Activated CD8-positive, alpha-beta T cell treated with anti-CD3 and anti-CD28 coated beads, Interleukin-2, amount 10 ng/mL, durations not matched to agents 7 days and 5 days (primary cell): ENCODE data around the gene PLXNA4. TPM values are rescaled to one million over a fixed set of nuclear protein-coding genes. Genes with fewer than 3 reads are reported as not detected.

Source experiments
- ATAC-seq: fragments of 150-1000 bp; cut with Tn5 transposase; one replicate; pipeline ENCODE4 v1.10.0; 2021; ENCODE audit warnings: moderate library complexity
- CTCF ChIA-PET: fragments of 350-600 bp; sonication (Branson Sonifier 250); formaldehyde crosslinking; loops from one replicate; lab custom pipeline; 2021; ENCODE audit warnings: antibody characterized with exemption; lab: Charles Lee
- POLR2A ChIA-PET: fragments of 350-600 bp; sonication (Branson Sonifier 250); formaldehyde crosslinking; loops from one replicate; lab custom pipeline; 2021; ENCODE audit warnings: antibody characterized with exemption; lab: Charles Lee
- DNase-seq: peaks from one replicate; pipeline ENCODE4 v3.0.0-alpha.2; 2020
- H3K27ac Mint-ChIP-seq: one replicate; pipeline ENCODE4 v1.8.0; 2021; ENCODE audit warnings: mild to moderate bottlenecking, mixed read lengths
- H3K27me3 Mint-ChIP-seq: one replicate; pipeline ENCODE4 v1.8.0; 2021; ENCODE audit warnings: low read depth, mixed read lengths
- H3K36me3 Mint-ChIP-seq: one replicate; pipeline ENCODE4 v1.8.0; 2021; ENCODE audit warnings: low read depth, mixed read lengths
- H3K4me1 Mint-ChIP-seq: one replicate; pipeline ENCODE4 v1.8.0; 2021; ENCODE audit warnings: low read depth, mixed read lengths
- H3K4me3 Mint-ChIP-seq: one replicate; pipeline ENCODE4 v1.8.0; 2021; ENCODE audit warnings: mild to moderate bottlenecking, mixed read lengths
- H3K9me3 Mint-ChIP-seq: one replicate; pipeline ENCODE4 v1.8.0; 2022; ENCODE audit warnings: mixed read lengths; ENCODE audit not compliant: insufficient read depth
- total RNA-seq, 2 experiments: library from RNA; stranded (reverse); gene quantifications; one replicate each; pipeline ENCODE4 v1.2.3, GENCODE V29; 2021

Gene PLXNA4
- total RNA-seq, 2 experiments from 2014 or later, result 45.4 to 47.2 TPM

DNA sequence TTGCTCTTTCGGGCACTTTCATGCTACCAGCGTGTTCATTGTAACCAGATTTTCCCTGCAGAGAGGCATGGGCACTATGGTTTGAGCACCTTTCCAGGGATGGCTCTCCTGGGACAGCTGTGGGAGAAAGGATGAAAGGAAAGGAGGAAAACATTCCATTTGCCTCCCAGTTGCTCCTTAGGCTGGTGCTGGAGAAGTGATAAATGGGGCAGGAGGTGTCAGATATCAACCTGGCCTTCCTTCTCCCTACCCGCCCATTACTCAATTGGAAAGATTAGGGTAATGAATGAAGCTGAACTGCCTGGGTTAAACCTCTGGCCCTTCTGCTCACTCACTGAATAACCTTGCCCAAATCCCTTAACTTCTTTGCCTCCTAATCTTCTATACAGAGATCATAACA, 228.4 kb downstream of the PLXNA4 start:
- no peak for DNase-seq
- CTCF ChIA-PET, result no interaction called here
- POLR2A ChIA-PET, result no interaction called here
- Mint-ChIP-seq H3K27me3 (peaks cover 39% of the 10 kb centered on the region), H3K27ac (no peak overlapping the region), H3K4me3 (no peak overlapping the region), H3K4me1 (no peaks in the 10 kb centered on the region), H3K9me3 (no peaks in the 10 kb centered on the region), H3K36me3 (no peaks in the 10 kb centered on the region)
- no peak for ATAC-seq

DNA sequence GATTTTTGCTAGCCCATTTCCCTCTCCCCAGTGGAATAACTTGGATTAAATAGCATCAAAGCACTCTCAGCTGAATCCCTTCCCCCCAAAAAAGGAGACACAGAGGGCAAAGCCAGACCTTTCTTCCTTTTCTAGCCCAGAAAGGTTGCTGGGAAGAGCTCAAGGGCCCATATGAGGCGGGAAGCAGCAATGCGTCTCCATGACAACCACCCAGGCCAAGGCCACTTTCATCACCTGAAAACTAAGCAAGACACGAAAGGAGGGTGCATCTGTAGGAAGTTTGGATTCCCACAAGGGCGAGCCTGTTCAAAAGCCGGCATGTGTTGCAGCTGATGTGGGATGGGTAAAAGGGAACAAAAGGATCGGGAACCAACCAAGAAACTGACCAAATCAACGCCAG, 229.1 kb downstream of the PLXNA4 start:
- Mint-ChIP-seq H3K27me3 (peaks cover 33% of the 10 kb centered on the region), H3K36me3 (no peaks in the 10 kb centered on the region), H3K9me3 (no peaks in the 10 kb centered on the region), H3K27ac (no peak overlapping the region), H3K4me3 (no peak overlapping the region), H3K4me1 (no peaks in the 10 kb centered on the region)
- ChIA-PET POLR2A (no interaction called here), CTCF (no interaction called here)
- DNase-seq (no peak), ATAC-seq (no peak)

DNA sequence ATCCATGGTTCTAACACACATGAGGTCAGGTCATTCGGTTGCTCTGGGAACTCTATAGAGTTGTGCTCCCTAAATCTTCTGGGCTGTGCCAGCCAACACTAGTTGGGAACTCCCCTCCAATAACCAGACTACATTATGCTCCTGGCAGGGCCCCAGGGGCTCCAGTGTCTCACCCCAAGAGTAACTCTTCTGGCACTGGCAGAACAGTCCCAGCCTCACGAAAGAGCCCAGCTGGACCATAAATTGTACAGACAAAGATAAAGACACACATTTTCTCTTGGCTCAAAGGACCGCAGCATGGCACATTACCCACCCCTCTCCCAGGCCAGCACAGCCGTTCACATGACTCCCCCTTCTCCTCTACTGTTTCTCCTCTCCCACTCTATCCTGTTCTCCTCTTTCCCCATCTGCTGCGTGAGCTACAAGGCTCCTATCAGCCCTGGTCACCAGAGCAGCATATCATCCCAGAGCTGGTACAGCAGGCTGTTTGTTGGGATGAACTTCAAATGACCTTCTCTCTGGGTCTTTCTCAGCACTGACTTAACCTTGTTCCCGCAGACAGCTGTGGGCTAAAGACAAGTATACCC, 230.6 kb downstream of the PLXNA4 start:
- CTCF ChIA-PET, result interaction anchor here (1.0 kb wide), 1 partner anchor 235 kb away, joined by 3 read pairs; no protein-coding TSS in a partner anchor
- POLR2A ChIA-PET, result no interaction called here
- Mint-ChIP-seq H3K27me3 (peaks cover 30% of the 10 kb centered on the region), H3K36me3 (no peaks in the 10 kb centered on the region), H3K9me3 (no peaks in the 10 kb centered on the region), H3K4me1 (no peaks in the 10 kb centered on the region), H3K4me3 (no peak overlapping the region), H3K27ac (no peak overlapping the region)
- no peak for DNase-seq
- no peak for ATAC-seq

DNA sequence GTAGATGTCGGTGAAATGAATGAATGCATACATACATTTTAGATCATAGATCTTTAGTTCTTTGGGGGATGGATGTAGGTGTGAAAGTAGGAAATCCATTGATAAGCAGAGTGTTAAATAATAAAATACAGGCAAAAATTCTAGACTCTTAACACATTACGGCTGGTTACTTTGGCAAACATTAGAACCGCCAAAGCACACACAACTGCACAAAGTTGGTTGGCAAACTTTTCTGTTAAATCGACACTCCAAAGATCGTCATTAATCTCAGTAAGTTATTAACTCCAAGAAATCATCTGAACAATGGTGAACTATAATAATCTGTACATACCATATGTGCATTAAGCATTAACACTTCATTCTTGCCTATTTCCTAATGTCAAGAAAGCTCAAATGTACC, 231.2 kb downstream of the PLXNA4 start:
- CTCF ChIA-PET, result interaction anchor here (1.0 kb wide), 1 partner anchor 236 kb away, joined by 3 read pairs; no protein-coding TSS in a partner anchor
- peaks cover 31% of the 10 kb centered on the region for H3K27me3 Mint-ChIP-seq
- POLR2A ChIA-PET, result no interaction called here
- DNase-seq (no peak), ATAC-seq (no peak)
- H3K4me1 Mint-ChIP-seq, result no peaks in the 10 kb centered on the region
- no peaks in the 10 kb centered on the region for H3K36me3 Mint-ChIP-seq
- H3K9me3 Mint-ChIP-seq, result no peaks in the 10 kb centered on the region
- H3K4me3 Mint-ChIP-seq, result no peak overlapping the region
- H3K27ac Mint-ChIP-seq, result no peak overlapping the region

DNA sequence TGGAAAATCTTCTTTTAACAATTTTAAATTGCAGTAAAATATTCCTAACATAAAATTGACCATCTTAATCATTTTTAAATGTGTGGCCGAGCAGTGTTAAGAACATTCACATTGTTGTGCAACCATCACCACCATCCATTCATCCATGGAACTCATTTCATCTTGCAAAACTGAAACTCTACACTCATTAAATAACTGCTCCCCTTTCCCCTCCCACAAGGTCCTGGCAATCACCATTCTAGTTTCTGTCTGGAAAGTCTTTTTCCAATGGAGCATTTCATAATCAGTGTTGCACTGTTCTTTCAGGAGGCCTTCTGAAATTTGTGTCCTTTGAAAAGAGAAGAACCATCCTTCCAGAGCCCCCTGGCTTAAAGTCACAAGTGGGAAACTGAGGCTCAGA, 233.1 kb downstream of the PLXNA4 start:
- H3K27ac Mint-ChIP-seq, result no peak overlapping the region
- ATAC-seq, result no peak
- peaks cover 28% of the 10 kb centered on the region for H3K27me3 Mint-ChIP-seq
- no peaks in the 10 kb centered on the region for H3K36me3 Mint-ChIP-seq
- ChIA-PET POLR2A (no interaction called here), CTCF (no interaction called here)
- no peak for DNase-seq
- H3K9me3 Mint-ChIP-seq, result no peaks in the 10 kb centered on the region
- no peak overlapping the region for H3K4me3 Mint-ChIP-seq
- no peaks in the 10 kb centered on the region for H3K4me1 Mint-ChIP-seq

DNA sequence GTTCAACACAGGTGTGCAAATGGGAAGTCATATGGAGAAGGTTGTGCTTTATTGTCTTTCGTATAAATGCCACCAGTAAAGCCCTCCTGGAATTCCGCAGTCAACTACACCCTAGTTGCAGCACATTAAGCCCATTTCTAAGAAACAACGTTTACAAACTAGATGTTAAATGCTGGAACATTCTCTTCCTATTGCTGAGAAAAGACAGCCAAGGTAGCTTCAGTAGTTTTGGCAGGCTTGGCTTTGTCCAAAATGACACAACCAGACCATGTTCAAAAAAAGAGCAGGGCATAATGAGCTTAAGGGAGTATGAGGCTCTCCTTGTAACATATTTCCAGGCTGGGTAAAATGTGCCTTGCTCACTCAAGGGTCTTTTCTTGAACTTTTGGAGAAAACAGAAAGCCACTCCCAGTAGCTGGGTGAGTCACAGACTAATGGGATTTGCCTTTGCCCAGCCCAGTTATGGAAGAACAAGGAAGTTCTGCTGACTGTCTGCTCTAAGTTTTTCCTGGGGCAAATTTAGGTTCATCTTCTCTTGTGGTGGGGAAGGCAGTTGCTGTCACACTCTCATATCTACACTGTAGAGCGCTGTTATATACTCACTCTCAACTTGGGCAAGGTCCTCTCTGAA, 238.7 kb downstream of the PLXNA4 start:
- POLR2A ChIA-PET, result no interaction called here

DNA sequence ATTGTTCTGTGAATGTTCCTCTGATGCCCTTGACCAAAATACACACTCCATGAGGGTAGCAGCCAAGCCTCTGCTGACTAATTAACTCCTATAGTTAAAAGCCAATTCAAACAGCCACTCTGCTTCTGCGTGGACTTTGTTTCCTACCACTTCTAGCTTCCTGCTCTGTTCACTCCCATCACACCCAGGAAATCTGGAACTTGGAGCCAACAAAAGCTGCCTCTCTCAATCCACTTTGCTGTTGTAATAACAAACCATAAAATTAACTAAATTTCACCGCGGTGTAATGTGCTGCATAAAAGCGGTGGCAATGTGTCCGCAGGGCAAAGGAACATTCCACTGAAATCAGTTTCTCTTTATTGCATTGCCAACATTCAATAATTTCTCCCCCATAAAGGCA, 239.5 kb downstream of the PLXNA4 start:
- Mint-ChIP-seq H3K36me3 (no peaks in the 10 kb centered on the region), H3K27me3 (peaks cover 13% of the 10 kb centered on the region), H3K4me1 (no peaks in the 10 kb centered on the region), H3K9me3 (no peaks in the 10 kb centered on the region), H3K4me3 (no peak overlapping the region), H3K27ac (no peak overlapping the region)
- DNase-seq (no peak), ATAC-seq (no peak)
- CTCF ChIA-PET, result interaction anchor here (2.0 kb wide), 1 partner anchor 244 kb away, joined by 8 read pairs; no protein-coding TSS in a partner anchor
- POLR2A ChIA-PET, result no interaction called here

More for the DNA sequence above, 238.7 kb downstream of the PLXNA4 start:
- no peak overlapping the region for H3K4me3 Mint-ChIP-seq
- no peaks in the 10 kb centered on the region for H3K9me3 Mint-ChIP-seq
- no peaks in the 10 kb centered on the region for H3K4me1 Mint-ChIP-seq
- DNase-seq (no peak), ATAC-seq (no peak)
- no peaks in the 10 kb centered on the region for H3K36me3 Mint-ChIP-seq
- peaks cover 13% of the 10 kb centered on the region for H3K27me3 Mint-ChIP-seq
- CTCF ChIA-PET, result no interaction called here
- no peak overlapping the region for H3K27ac Mint-ChIP-seq

DNA sequence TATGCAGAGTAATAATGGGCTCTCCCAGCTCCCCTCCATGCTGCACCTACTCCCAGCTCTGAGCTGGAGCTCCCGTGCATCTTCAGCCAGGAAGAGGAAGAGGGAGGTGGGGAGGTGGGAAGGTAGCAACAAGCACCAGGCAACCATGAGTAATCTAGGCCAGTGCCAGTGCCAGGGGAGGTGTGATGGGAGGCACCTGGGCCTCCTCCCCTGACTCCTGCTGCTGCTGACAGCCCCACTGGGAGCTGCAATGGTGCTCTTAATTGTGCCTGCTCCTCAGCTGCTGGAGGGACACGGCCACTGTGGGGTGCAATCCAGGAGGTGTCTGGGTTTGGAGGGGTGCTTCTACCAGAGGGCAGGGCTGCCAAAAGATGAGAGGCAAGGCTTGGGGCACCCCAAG, 243.0 kb downstream of the PLXNA4 start:
- POLR2A ChIA-PET, result no interaction called here
- Mint-ChIP-seq H3K9me3 (no peaks in the 10 kb centered on the region), H3K4me3 (no peak overlapping the region), H3K27ac (no peak overlapping the region), H3K27me3 (peaks cover 12% of the 10 kb centered on the region), H3K36me3 (no peaks in the 10 kb centered on the region), H3K4me1 (no peaks in the 10 kb centered on the region)
- ATAC-seq (no peak), DNase-seq (no peak)
- CTCF ChIA-PET, result interaction anchor here (1.3 to 1.8 kb wide), 2 partner anchors 61 to 247 kb away, joined by 3 to 4 read pairs; no protein-coding TSS in a partner anchor

DNA sequence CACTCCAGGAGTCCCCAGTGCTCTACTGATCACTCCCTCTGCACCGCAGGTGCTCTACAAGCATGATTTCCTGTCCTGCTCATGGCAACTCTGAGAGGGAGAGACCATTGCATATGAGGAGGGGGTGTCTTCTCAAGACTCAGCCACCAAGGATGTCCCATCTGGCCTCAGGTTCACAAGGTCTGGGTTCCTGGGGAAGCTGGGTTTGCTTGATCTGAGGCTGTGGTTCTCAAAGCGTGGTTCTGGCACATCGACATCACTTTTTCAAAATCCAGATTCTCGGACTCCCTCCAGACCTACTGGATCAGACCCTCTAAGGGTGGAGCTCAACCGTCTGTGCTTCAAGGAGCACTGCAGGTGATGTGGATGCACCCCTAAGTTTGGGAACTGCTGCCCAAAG, 247.5 kb downstream of the PLXNA4 start:
- ATAC-seq, result no peak
- DNase-seq, result no peak
- ChIA-PET CTCF (interaction anchor here (1.1 kb wide), 1 partner anchor 252 kb away, joined by 3 read pairs; no protein-coding TSS in a partner anchor), POLR2A (no interaction called here)
- no peaks in the 10 kb centered on the region for H3K9me3 Mint-ChIP-seq
- H3K27me3 Mint-ChIP-seq, result peaks cover 19% of the 10 kb centered on the region
- H3K4me1 Mint-ChIP-seq, result peaks cover 2% of the 10 kb centered on the region
- no peak overlapping the region for H3K27ac Mint-ChIP-seq
- H3K36me3 Mint-ChIP-seq, result no peaks in the 10 kb centered on the region
- H3K4me3 Mint-ChIP-seq, result no peak overlapping the region

DNA sequence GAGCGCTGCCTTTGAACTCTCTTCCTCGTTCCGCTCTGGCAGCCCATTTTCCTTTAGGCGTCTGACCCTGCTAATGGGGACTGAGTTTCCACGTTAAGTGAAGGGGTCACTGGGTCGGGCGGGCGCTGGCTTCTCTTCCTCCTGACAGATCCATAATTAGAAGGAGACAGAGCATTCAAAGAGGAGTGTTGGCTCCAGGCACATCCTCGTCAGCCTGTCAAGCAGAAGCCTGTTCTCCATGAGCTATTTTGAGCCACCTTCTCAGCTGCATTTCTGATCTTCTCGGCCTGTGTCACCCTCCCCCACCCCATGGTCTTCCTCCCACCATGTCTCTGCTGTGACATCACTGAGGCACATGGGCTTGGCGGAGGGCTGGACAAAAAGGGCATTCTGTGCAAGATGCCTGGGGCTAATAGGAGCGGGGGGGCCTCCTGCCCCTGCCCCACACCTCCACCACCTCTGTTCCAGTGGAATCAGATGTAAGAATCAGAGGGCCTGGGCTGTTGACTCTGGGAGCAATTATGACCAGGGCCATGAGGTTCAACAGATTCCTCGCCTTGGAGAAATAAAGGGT, 248.1 kb downstream of the PLXNA4 start:
- peaks cover 7% of the 10 kb centered on the region for H3K4me1 Mint-ChIP-seq
- ATAC-seq, result no peak
- no peak overlapping the region for H3K27ac Mint-ChIP-seq
- ChIA-PET CTCF (no interaction called here), POLR2A (no interaction called here)
- H3K4me3 Mint-ChIP-seq, result no peak overlapping the region
- no peak for DNase-seq
- H3K27me3 Mint-ChIP-seq, result peaks cover 20% of the 10 kb centered on the region
- no peaks in the 10 kb centered on the region for H3K36me3 Mint-ChIP-seq
- H3K9me3 Mint-ChIP-seq, result no peaks in the 10 kb centered on the region

DNA sequence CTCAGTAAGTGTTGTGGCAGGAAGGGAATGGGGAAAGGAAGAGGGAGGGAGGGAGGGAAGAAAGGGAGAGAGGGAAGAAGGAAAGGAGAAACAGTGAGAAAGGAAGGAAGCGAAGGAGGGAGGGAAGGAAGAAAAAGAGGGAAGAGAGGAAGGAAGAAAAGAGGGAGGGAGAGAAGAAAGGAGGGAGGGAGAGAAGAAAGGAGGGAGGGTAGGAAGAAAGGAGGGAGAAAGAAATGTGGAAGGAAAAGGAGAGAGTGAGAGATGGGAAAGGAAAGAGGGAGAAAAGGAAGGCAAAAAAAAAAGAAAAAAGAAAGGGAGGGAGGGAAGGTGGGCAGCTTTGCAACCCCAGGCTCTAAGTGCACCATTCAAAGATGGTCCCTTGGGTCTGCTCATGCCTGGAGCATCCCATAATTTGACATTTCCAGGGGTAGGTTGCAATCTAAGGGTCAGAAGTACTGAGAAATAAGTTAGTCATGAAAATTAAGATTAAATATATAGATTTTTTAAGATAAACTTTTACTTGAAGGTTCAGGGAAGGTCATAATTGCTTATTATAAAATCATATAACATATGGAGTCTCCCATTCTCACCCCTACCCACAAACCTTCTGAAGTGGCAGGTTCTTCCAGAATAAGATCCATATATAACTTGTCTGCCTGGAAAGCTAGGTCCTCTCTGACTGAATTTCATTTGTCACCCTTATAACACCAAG, 249.2 kb downstream of the PLXNA4 start:
- ATAC-seq, result no peak

DNA sequence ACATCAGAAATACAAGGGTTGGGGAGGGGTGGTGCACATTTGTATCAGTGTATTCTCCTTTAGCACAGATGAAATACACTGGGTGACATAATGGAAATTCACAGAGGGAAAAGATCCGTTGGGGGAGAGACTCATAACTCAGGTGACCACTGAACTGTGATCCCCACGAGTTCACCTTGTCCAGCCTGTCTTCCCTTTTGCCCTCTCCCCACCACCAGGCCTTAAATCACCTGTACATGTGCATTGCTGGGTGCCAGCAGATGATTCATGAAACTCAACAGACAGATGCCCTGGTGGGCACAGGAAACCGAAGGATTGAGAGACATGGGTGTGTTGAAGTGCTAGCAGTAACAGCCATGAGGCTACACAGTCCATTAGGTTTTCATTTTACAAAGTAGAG, 253.3 kb downstream of the PLXNA4 start:
- peaks cover 27% of the 10 kb centered on the region for H3K27me3 Mint-ChIP-seq
- CTCF ChIA-PET, result no interaction called here

More for the DNA sequence above, 249.2 kb downstream of the PLXNA4 start:
- ChIA-PET POLR2A (interaction anchor here (0.6 kb wide), 1 partner anchor 63 kb away, joined by 3 read pairs; no protein-coding TSS in a partner anchor), CTCF (no interaction called here)
- Mint-ChIP-seq H3K27ac (no peak overlapping the region), H3K9me3 (no peaks in the 10 kb centered on the region), H3K4me1 (peaks cover 7% of the 10 kb centered on the region), H3K27me3 (peaks cover 20% of the 10 kb centered on the region), H3K4me3 (no peak overlapping the region), H3K36me3 (no peaks in the 10 kb centered on the region)
- DNase-seq, result no peak

More for the DNA sequence above, 253.3 kb downstream of the PLXNA4 start:
- peaks cover 44% of the 10 kb centered on the region for H3K4me1 Mint-ChIP-seq
- POLR2A ChIA-PET, result no interaction called here
- no peak overlapping the region for H3K27ac Mint-ChIP-seq
- H3K36me3 Mint-ChIP-seq, result no peaks in the 10 kb centered on the region
- no peak for DNase-seq
- no peak for ATAC-seq
- H3K9me3 Mint-ChIP-seq, result no peaks in the 10 kb centered on the region
- no peak overlapping the region for H3K4me3 Mint-ChIP-seq
